DOHH2 (cell line): ENCODE results near the gene SPPL2B.

Experiments used
- H3F3A ChIP-seq: fragments of 200-600 bp; sonication (generic), shearing (Covaris generic); 2 replicates; pipeline ENCODE4 v1.6.0; 2016; ENCODE audit warnings: antibody characterized with exemption, mild to moderate bottlenecking; ENCODE audit not compliant: control insufficient read depth, insufficient read depth
- H3K27ac ChIP-seq: fragments of 200-600 bp; sonication (generic); 2 replicates; pipeline ENCODE4 v1.5.1; 2014; ENCODE audit warnings: low read depth, mild to moderate bottlenecking, low read length, moderate library complexity
- H3K27me3 ChIP-seq: fragments of 200-600 bp; sonication (generic); 2 replicates; pipeline ENCODE4 v1.6.1; 2014; ENCODE audit warnings: mild to moderate bottlenecking, low read length, mixed read lengths; ENCODE audit not compliant: control insufficient read depth
- H3K36me3 ChIP-seq: fragments of 200-600 bp; sonication (generic); 2 replicates; pipeline ENCODE4 v1.6.1; 2014; ENCODE audit warnings: mild to moderate bottlenecking, low read length, moderate library complexity, mixed read lengths; ENCODE audit not compliant: control insufficient read depth
- H3K4me1 ChIP-seq: fragments of 200-600 bp; sonication (generic); 2 replicates; pipeline ENCODE4 v1.6.1; 2014; ENCODE audit warnings: mild to moderate bottlenecking, low read length, mixed read lengths; ENCODE audit not compliant: control insufficient read depth
- H3K4me2 ChIP-seq: fragments of 200-600 bp; sonication (generic); 2 replicates; pipeline ENCODE4 v1.6.0; 2014; ENCODE audit warnings: mild to moderate bottlenecking, low read length, moderate library complexity
- H3K4me3 ChIP-seq: fragments of 200-600 bp; sonication (generic); 2 replicates; pipeline ENCODE4 v1.5.1; 2014; ENCODE audit warnings: mild to moderate bottlenecking, low read length, mixed read lengths
- H3K79me2 ChIP-seq: fragments of 200-600 bp; sonication (generic); 2 replicates; pipeline ENCODE4 v1.6.1; 2014; ENCODE audit warnings: mild to moderate bottlenecking, low read length, mixed read lengths; ENCODE audit not compliant: control insufficient read depth
- H3K9me2 ChIP-seq: fragments of 200-600 bp; sonication (generic); replicated peaks from 2 replicates; pipeline ENCODE4 v1.6.1; 2014; ENCODE audit warnings: mild to moderate bottlenecking, low read length, mixed read lengths; ENCODE audit not compliant: control insufficient read depth
- H3K9me3 ChIP-seq: fragments of 200-600 bp; sonication (generic); 2 replicates; pipeline ENCODE4 v1.6.1; 2014; ENCODE audit warnings: antibody characterized with exemption, low read length, mixed read lengths; ENCODE audit not compliant: control insufficient read depth, insufficient read depth
- H4K20me1 ChIP-seq: fragments of 200-600 bp; sonication (generic); 2 replicates; pipeline ENCODE4 v1.6.0; 2014; ENCODE audit warnings: low read depth, mild to moderate bottlenecking, antibody characterized with exemption, low read length, moderate library complexity; ENCODE audit not compliant: control insufficient read depth, insufficient read depth
- CTCF ChIP-seq: fragments of 200-600 bp; sonication (generic); IDR thresholded peaks from one replicate; pipeline ENCODE4 v1.5.1; 2014; ENCODE audit warnings: antibody characterized with exemption, mild to moderate bottlenecking, low read depth, low read length; ENCODE audit not compliant: poor library complexity, severe bottlenecking
- EZH2phosphoT487 ChIP-seq: fragments of 200-600 bp; sonication (generic); IDR thresholded peaks from 2 replicates; pipeline ENCODE4 v1.6.1; 2017; ENCODE audit warnings: borderline replicate concordance, mild to moderate bottlenecking, antibody characterized with exemption, low read length, moderate library complexity, mixed read lengths

The SPPL2B gene

GRCh38 chr19:2343289-2343982, 15.0 kb downstream of the SPPL2B start:
- Histone ChIP-seq H3K4me3 (no peak overlapping the region), H3F3A (no peaks in the 10 kb centered on the region), H3K79me2 (peaks cover 9% of the 10 kb centered on the region), H3K27ac (no peak overlapping the region), H3K4me2 (no peak overlapping the region), H3K4me1 (no peaks in the 10 kb centered on the region), H3K9me2 (no peaks in the 10 kb centered on the region), H4K20me1 (peaks cover 3% of the 10 kb centered on the region; the same call in 1 of the 2 replicates), H3K36me3 (peaks cover 37% of the 10 kb centered on the region), H3K9me3 (no peaks in the 10 kb centered on the region), H3K27me3 (no peaks in the 10 kb centered on the region)
- TF ChIP-seq CTCF (no peak), EZH2phosphoT487 (no peak)

- Histone ChIP-seq H3F3A (no peaks in the 10 kb centered on the region), H3K4me3 (no peak overlapping the region), H3K9me2 (no peaks in the 10 kb centered on the region), H3K9me3 (no peaks in the 10 kb centered on the region), H3K79me2 (no peaks in the 10 kb centered on the region; the same call in 1 of the 2 replicates), H3K4me2 (no peak overlapping the region), H3K27ac (no peak overlapping the region), H3K4me1 (no peaks in the 10 kb centered on the region), H3K36me3 (peaks cover 31% of the 10 kb centered on the region), H3K27me3 (no peaks in the 10 kb centered on the region), H4K20me1 (peaks cover 3% of the 10 kb centered on the region; the same call in 1 of the 2 replicates)
- no peak for TF ChIP-seq EZH2phosphoT487
- no peak for TF ChIP-seq CTCF
Measured at GRCh38 chr19:2344381-2344870, 15.9 kb downstream of the SPPL2B start.

- Histone ChIP-seq H3K4me2 (no peak overlapping the region), H3K9me3 (no peaks in the 10 kb centered on the region), H4K20me1 (0 out of 2 replicates have a peak, but pooled peaks cover under 1% of the 10 kb centered on the region), H3K36me3 (peaks cover 25% of the 10 kb centered on the region), H3K27me3 (no peaks in the 10 kb centered on the region), H3K9me2 (no peaks in the 10 kb centered on the region), H3K79me2 (no peaks in the 10 kb centered on the region), H3K4me1 (no peaks in the 10 kb centered on the region), H3K4me3 (no peak overlapping the region), H3K27ac (no peak overlapping the region), H3F3A (no peaks in the 10 kb centered on the region)
- TF ChIP-seq EZH2phosphoT487: no peak
- TF ChIP-seq CTCF: no peak
Measured at GRCh38 chr19:2345076-2345475, 16.6 kb downstream of the SPPL2B start.
